ENCODE measurements around the gene TMEM187.

The TMEM187 gene

DNA sequence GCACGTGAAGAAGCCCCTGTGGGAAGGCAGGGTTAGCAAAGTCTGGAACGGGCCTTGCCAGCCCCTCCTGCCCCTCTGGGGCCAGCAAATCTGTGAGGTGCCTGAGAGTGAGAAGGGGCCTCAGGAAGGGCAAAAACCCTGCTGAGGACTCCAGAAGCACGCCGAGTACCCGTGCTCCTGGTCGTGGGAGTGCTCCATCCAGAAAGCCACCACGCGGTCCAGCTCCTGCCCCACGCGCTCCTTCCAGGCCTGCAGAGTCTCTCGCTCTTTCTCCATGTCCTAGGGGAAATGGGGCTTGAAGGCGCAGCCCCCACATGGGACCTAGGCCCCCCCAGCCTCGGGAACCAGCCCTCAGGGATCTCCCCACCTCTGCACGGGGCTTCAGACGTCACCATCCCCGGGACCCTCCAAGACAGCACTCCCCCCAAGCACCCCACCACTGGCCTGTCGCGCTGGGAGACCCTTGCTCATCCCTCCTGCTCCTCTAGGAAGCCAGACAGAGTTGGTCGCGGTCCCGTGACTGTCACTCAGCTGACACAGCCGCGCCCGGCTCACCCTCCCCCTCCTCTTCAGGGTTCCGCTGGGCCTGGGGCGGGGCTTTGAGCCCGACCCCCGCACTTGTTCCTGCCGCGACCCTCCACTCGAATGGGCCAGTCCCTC lies 28.3 kb upstream of the TMEM187 start, which contains the start of gene RENBP:
Gene RENBP, minus strand, starts transcription at position 504 of the 660 bp plus-strand sequence. Its CDS starts 33 bp downstream, at position 471.
- H3K4me1 Mint-ChIP-seq = peaks cover 38% of the 10 kb centered on the region
- DNase-seq = peak; percentile 68
- H3K9me3 Mint-ChIP-seq = no peaks in the 10 kb centered on the region
- CTCF ChIA-PET = interaction anchor here (12.0 kb wide), 1 partner anchor 17 kb away, joined by 241 read pairs; the partner anchor contains the start of gene ARHGAP4
- H3K27ac Mint-ChIP-seq = peak within 1 kb of the TSS; percentile 76
- no peaks in the 10 kb centered on the region for H3K27me3 Mint-ChIP-seq
- H3K4me3 Mint-ChIP-seq = peak within 1 kb of the TSS; percentile 84
- H3K36me3 Mint-ChIP-seq = peaks cover 9% of the 10 kb centered on the region

DNA sequence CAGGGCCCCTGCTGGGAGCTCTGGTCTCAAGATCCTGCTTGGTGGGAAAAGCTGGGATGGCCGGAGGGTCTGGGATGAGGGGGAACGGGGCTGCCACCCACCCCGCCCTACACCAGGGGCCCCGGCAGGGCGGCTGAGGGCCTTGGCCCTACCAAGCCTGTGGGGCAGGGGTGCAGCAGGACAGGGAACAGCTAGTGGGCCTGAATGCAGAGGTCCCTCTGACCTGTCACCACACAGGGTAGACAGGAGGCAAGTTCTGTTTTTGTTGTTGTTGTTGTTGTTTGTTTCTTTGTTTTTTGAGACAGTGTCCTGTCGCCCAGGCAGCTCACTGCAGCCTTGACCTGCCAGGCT lies 27.8 kb upstream of the TMEM187 start:
- DNase-seq = no peak
- Mint-ChIP-seq H3K27me3 (no peaks in the 10 kb centered on the region), H3K36me3 (peaks cover 11% of the 10 kb centered on the region), H3K27ac (no peak overlapping the region), H3K9me3 (no peaks in the 10 kb centered on the region), H3K4me1 (peaks cover 40% of the 10 kb centered on the region), H3K4me3 (peak overlapping the region; percentile 23)
- CTCF ChIA-PET = interaction anchor here (12.0 kb wide), 1 partner anchor 17 kb away, joined by 241 read pairs; the partner anchor contains the start of gene ARHGAP4

DNA sequence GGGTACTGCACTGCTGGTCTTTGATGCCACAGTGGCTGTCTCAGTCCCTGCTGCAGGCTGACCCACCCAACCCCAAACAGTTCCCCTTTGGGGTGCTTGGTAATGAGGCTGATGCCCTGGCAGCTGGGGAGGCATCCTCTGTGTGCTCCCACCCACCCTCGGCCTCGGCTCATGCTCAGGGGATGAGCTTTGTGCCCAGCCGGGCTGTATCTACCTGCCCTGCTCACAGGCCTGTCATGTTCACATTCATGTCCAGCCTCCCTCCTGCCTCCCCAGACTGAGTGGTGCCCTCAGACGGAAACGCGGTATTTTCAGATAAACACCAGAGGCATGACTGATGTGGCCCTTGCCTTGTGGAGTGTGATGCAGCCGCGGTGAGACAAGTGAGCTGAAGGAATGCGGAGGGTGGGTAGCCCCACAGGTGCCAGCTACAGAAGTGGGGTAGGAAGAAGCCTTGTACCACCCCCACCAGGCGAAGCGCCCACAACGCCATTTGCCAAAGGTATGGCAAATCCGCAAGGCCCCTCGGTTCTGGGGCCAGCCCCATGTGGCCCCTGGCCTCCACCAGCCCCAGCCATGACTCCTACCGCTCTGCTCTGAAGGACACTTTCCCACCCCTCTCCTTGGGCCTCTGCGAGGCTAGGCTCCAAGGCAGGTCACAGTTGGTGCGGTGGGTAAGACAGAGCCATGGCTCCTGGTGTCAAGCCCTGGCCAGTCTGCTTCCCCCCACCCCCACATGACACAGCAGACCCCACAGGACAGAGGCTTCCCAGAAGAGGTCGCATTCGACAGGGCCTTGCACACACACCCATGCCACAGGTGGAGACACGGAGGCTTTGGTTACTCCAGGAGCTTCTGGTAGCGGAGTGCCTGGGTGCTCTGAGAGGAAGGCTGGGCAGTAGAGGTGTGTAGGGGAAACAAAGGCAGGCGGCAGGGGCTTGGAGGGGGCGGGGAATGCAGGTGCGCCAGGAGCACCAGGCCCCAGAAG lies 26.3 kb upstream of the TMEM187 start:
- H3K27ac Mint-ChIP-seq = peak overlapping the region; percentile 24
- H3K4me1 Mint-ChIP-seq = peaks cover 47% of the 10 kb centered on the region
- peaks cover 18% of the 10 kb centered on the region for H3K36me3 Mint-ChIP-seq
- no peak for DNase-seq
- peak overlapping the region; percentile 31 for H3K4me3 Mint-ChIP-seq
- no peaks in the 10 kb centered on the region for H3K9me3 Mint-ChIP-seq
- CTCF ChIA-PET = interaction anchor here (0.7 to 12.0 kb wide), 10 partner anchors 14 to 195 kb away, joined by 3 to 241 read pairs (median 5); partner anchors contain the start of genes ARHGAP4, IDH3G, PLXNB3 and SSR4
- H3K27me3 Mint-ChIP-seq = no peaks in the 10 kb centered on the region

DNA sequence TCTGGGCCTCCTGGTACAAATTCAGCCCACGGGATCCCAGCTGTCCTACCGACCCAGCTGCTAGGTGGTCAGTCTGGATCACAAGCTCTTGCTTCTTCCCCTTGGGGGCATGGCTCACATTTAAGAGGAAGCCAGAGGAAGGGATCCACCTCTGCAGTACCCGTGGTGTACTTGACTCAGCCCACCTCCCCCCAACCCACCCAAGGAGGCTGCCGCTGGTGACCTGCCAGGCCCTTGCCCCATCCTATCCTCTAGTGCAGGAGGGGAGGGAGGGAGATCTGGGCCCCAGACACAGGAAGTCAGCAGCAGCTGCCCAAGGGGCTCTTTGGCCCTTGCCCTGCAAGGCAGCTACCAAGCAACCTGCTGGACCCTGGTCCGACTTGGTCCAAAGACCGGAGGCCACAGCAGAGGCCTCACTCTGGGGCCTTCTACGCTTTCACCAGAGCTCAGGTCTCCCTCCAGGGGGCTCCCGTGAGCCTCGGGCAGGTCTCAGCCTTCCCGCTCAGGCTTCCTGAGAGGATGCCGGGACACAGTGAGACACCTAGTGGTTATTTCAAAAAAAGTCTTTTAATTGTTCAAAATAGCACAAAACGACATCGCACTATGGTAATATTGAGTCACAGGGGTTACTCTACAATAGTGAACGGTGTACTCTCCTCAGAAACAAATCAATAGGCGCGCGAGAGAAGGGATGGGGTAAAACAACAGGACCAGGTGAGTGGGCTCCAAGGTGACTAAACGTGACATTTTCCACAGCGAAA lies 25.4 kb upstream of the TMEM187 start:
- peak; percentile 83 for DNase-seq
- CTCF ChIA-PET = interaction anchor here (0.6 to 12.0 kb wide), 13 partner anchors 8 to 349 kb away, joined by 3 to 241 read pairs (median 3); partner anchors contain the start of genes ARHGAP4, IDH3G, PLXNB3 and SSR4
- H3K9me3 Mint-ChIP-seq = no peaks in the 10 kb centered on the region
- peaks cover 20% of the 10 kb centered on the region for H3K36me3 Mint-ChIP-seq
- H3K4me1 Mint-ChIP-seq = peaks cover 45% of the 10 kb centered on the region
- no peaks in the 10 kb centered on the region for H3K27me3 Mint-ChIP-seq
- no peak overlapping the region for H3K4me3 Mint-ChIP-seq
- peak overlapping the region; percentile 77 for H3K27ac Mint-ChIP-seq

DNA sequence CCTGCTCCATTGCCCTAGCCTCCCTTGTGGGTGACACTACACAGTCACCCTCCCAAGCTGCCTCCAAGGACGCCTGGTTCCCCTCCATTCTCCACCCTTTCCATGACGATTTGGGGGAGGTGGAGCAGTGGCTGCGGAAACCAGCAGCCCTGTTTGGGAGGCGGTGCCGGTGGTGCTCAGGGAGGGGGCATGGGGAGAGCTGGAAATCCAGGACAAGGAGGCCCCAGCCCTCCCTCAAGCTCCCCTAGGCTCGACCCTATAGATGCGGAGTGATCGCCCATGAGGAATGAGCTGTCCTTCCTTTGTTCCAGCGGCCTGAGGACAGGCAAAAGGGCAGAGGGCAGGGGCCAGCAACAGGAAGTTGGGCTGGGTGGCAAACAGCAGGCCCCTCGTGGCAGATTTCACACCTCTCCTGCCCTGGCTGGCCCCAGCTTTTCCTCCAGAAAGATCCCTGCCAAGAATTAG lies 24.5 kb upstream of the TMEM187 start:
- Mint-ChIP-seq H3K27ac (peak overlapping the region; percentile 67), H3K9me3 (no peaks in the 10 kb centered on the region), H3K36me3 (peaks cover 22% of the 10 kb centered on the region), H3K27me3 (no peaks in the 10 kb centered on the region), H3K4me1 (peaks cover 47% of the 10 kb centered on the region), H3K4me3 (no peak overlapping the region)
- CTCF ChIA-PET = interaction anchor here (1.9 to 12.0 kb wide), 5 partner anchors 9 to 185 kb away, joined by 7 to 241 read pairs (median 26); partner anchors contain the start of genes ARHGAP4 and PLXNB3
- no peak for DNase-seq

DNA sequence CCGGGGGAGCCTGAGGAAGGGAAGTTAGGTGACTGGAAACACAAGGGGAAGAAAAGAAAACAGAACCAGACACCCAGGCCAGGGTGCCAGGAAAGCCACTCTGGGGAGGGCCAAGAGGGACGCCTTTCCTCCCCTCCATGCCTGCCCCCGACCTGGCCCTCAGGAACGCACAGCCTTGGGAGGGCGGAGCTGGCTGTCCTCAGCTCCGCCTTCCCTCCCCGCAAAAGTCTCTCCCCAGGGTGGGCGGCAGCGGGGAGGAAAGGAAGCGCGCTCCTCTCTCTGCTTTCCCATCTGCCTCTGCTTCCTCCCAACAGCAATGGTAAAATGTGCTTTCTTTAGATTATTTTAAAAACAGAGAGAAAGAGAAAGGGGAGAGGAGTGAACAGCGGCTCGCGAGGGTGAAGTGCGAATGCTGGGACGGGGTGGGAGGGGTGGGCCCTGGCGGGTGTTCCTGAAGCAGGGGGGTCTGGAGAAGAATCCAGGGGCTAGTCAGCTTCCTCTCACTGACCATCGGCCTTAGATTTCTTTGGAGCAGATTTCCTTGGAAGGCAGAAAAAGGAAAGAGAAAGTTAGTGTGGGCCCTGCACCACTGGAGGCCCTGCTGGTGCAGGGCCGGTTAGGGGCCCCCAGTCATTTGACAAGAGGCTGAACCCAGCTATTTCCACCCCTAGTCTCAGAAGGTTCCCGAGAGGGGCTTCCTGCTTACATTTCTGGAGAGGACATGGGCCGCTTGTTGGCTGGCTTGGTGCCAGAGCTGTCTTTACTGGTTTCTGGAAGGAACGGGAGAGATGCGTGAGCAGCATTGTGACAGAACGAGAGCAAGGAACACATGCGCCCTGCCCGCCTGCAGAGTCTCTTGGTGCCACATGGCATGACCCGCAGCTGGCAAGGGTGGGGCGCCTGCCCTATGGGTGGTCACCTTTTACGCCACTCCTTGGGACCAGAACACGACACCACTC lies 23.4 kb upstream of the TMEM187 start:
- no peak overlapping the region for H3K4me3 Mint-ChIP-seq
- CTCF ChIA-PET = interaction anchor here (0.8 to 12.0 kb wide), 5 partner anchors 10 to 186 kb away, joined by 4 to 241 read pairs (median 26); partner anchors contain the start of genes ARHGAP4 and PLXNB3

DNA sequence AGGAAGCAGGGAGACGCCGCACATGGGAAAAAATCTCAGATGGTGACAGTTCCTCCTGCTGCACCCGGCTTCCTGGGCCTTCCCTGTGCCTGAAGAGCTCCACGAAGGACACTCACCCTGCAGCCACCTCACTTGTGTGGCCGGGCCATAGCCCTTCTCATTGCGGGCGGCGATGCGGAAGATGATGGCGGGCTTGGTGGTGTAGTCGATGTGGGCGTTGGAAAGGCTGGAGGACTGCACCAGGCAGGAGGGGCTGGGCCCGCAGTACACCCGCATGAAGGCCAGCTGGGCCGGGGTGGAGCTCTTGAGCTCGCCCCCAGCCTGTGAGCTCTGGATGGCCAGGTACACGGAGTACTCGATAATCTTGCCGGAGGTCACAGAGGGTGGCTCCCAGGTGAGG lies 22.4 kb upstream of the TMEM187 start:
- Mint-ChIP-seq H3K4me1 (peaks cover 51% of the 10 kb centered on the region), H3K36me3 (peaks cover 30% of the 10 kb centered on the region), H3K27me3 (no peaks in the 10 kb centered on the region), H3K27ac (peak overlapping the region; percentile 60), H3K9me3 (no peaks in the 10 kb centered on the region), H3K4me3 (no peak overlapping the region)
- CTCF ChIA-PET = interaction anchor here (0.8 to 12.0 kb wide), 5 partner anchors 18 to 186 kb away, joined by 4 to 241 read pairs (median 4); partner anchors contain the start of genes ARHGAP4 and PLXNB3
- DNase-seq = no peak

More for the DNA sequence above, 23.4 kb upstream of the TMEM187 start:
- peak overlapping the region; percentile 67 for H3K27ac Mint-ChIP-seq
- no peaks in the 10 kb centered on the region for H3K27me3 Mint-ChIP-seq
- peaks cover 25% of the 10 kb centered on the region for H3K36me3 Mint-ChIP-seq
- H3K4me1 Mint-ChIP-seq = peaks cover 52% of the 10 kb centered on the region
- H3K9me3 Mint-ChIP-seq = no peaks in the 10 kb centered on the region
- peak; percentile 22 for DNase-seq

DNA sequence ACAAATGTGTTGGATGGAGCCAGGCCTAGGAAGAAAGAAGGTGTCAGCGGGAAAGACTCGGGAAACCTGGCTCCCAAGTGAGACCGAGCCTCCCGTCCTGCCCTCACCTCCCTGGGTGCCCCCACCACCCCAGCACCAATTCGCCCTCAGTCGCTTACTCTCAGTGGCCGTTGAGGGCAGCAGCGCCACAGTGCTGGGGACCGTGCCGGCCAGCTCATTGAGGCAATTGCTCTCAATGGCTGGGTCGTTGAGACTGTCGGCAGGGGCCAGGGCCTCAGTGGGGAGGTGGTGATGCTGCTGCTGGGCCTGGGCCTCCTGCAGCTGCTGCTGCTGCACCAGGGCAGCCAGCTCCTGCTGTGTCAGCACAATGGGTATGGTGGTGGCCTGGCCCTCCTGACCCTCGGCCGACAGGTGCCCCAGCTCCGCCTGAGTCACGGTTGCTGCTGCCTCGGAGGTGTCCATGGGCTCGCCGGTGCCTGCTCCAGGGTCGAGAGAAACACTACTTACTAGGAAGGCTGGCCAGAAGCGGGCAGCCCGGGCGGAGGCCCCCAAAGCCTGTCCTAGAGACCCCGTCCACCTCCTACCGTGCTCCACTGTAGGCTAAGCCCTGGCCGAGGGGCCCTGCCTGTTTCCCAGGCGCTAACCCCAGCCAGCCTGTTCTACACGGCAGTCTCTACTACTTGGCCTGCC lies 20.7 kb upstream of the TMEM187 start:
- no peak overlapping the region for H3K4me3 Mint-ChIP-seq

DNA sequence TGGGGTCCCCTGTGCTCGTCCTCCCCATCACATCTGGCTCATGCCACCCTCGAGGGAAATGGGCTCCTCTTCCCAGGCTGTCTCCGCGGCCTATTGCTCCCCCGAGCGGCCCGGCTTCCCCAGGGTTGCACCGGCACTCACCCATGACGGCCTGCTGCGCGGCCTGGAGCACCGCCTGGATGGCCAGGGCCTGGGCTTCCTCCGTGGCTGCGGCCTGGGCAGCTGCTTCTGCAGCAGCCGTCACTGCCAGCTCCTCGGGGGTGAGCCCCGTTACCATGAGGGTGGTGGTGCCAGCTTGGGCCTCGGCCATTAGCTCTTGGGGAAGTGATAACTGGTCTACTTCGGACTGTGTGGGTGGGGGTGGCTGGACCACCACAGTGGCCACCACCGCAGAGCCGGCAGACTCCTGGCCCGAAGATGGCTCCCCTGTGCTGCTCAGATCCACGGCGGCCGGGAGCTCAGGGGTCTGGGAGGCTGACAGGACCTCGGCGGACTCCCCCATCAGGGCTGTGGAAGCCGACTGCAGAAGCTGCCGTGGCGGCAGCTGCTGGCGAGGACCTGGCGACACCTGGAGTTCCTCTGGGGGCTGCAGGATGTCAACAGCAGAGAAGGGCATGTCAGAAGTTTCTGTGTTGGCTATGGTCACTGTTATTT lies 20.1 kb upstream of the TMEM187 start:
- Mint-ChIP-seq H3K27me3 (no peaks in the 10 kb centered on the region), H3K4me3 (no peak overlapping the region), H3K27ac (no peak overlapping the region), H3K36me3 (peaks cover 31% of the 10 kb centered on the region), H3K9me3 (no peaks in the 10 kb centered on the region), H3K4me1 (peaks cover 42% of the 10 kb centered on the region)
- DNase-seq = no peak
- CTCF ChIA-PET = interaction anchor here (1.0 to 12.0 kb wide), 3 partner anchors 9 to 25 kb away, joined by 3 to 241 read pairs (median 4); partner anchors contain the start of gene ARHGAP4

More for the DNA sequence above, 20.7 kb upstream of the TMEM187 start:
- no peaks in the 10 kb centered on the region for H3K27me3 Mint-ChIP-seq
- no peak for DNase-seq
- CTCF ChIA-PET = interaction anchor here (1.2 to 12.0 kb wide), 3 partner anchors 10 to 25 kb away, joined by 4 to 241 read pairs (median 4); partner anchors contain the start of gene ARHGAP4
- peaks cover 46% of the 10 kb centered on the region for H3K4me1 Mint-ChIP-seq
- peaks cover 34% of the 10 kb centered on the region for H3K36me3 Mint-ChIP-seq
- no peaks in the 10 kb centered on the region for H3K9me3 Mint-ChIP-seq
- no peak overlapping the region for H3K27ac Mint-ChIP-seq

DNA sequence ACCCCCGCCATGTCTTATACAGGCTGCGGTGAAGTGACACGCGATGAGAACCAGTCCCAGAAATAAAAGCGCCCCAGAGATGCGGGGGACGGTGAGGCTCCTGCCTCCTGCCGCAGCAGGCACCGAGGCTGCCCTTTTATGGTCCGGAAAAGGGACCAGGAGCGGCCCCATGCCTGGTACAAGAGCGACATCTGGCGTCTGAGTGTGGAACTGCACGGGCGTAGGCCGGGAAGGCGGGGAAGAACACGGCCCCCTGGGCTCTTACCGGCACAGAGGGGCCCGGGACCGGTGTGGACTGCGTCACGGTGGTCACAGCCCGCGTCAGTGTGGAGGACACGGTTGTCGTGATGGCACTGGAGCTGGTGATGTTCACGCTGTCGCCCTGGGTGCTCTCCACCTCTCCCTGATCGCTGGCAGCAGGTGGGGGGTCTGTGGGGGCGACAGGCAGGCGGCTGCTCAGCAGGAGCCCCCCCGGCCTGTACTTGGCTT lies 19.2 kb upstream of the TMEM187 start:
- Mint-ChIP-seq H3K4me3 (no peak overlapping the region), H3K9me3 (no peaks in the 10 kb centered on the region), H3K27me3 (no peaks in the 10 kb centered on the region), H3K36me3 (peaks cover 32% of the 10 kb centered on the region), H3K4me1 (peaks cover 38% of the 10 kb centered on the region), H3K27ac (peak overlapping the region; percentile 7)
- peak; percentile 80 for DNase-seq
- CTCF ChIA-PET = interaction anchor here (1.0 to 12.0 kb wide), 2 partner anchors 13 to 26 kb away, joined by 3 to 241 read pairs; partner anchors contain the start of gene ARHGAP4

DNA sequence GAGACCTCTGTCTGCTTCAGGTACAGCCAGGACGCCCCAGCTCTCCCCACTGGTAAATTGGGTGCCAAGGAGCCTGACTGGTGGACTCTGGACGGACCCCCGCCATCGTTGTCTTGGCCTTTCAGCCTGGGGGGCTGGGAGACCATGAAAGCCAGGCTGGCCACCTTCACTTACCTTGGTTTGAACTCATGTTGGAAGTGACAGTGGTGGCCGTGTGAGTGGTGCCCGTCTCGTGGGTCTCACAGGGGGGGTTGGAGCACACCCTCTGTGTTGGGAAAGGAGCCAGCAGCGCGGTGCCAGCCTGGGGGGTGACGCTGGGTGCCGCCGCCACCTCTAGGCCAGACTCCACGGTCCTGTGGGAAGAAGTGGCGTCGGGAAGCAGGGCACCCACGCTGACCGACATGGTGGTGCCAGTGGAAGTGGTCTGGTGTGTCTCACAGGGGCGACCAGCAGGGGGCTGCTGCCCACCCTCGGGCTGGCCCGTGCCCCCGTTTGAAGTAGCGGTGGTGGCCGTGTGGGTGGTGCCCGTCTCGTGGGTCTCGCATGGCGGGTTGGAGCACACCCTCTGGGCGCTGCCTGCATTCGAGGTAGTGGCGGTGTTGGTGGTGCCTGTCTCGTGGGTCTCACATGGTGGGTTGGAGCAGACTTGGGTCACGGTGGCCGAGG lies 18.5 kb upstream of the TMEM187 start:
- peak overlapping the region; percentile 68 for H3K27ac Mint-ChIP-seq
- no peak for DNase-seq

More for the DNA sequence above, 18.5 kb upstream of the TMEM187 start:
- Mint-ChIP-seq H3K27me3 (no peaks in the 10 kb centered on the region), H3K9me3 (no peaks in the 10 kb centered on the region), H3K4me1 (peaks cover 32% of the 10 kb centered on the region), H3K4me3 (no peak overlapping the region), H3K36me3 (peaks cover 37% of the 10 kb centered on the region)
- CTCF ChIA-PET = interaction anchor here (12.0 kb wide), 1 partner anchor 27 kb away, joined by 241 read pairs; the partner anchor contains the start of gene ARHGAP4

Data from activated naive CD4-positive, alpha-beta T cell treated with anti-CD3 and anti-CD28 coated beads, Interleukin-2, amount 10 ng/mL, durations not matched to agents 7 days and 5 days (primary cell).